Activated T-cell treated with anti-CD3 and anti-CD28 coated beads, Interleukin-2, amount 50 U/mL, for 1 hour (primary cell): ENCODE measurements around the gene TERB2.
"Not testable (repeated sequence)": the region's sequence is repeated elsewhere in the genome, so short reads cannot be mapped to it uniquely, and the experiment has no call there.

Source experiments
- DNase-seq: peaks from one replicate; pipeline ENCODE4 v3.0.0-alpha.2; 2020

The TERB2 gene

DNA sequence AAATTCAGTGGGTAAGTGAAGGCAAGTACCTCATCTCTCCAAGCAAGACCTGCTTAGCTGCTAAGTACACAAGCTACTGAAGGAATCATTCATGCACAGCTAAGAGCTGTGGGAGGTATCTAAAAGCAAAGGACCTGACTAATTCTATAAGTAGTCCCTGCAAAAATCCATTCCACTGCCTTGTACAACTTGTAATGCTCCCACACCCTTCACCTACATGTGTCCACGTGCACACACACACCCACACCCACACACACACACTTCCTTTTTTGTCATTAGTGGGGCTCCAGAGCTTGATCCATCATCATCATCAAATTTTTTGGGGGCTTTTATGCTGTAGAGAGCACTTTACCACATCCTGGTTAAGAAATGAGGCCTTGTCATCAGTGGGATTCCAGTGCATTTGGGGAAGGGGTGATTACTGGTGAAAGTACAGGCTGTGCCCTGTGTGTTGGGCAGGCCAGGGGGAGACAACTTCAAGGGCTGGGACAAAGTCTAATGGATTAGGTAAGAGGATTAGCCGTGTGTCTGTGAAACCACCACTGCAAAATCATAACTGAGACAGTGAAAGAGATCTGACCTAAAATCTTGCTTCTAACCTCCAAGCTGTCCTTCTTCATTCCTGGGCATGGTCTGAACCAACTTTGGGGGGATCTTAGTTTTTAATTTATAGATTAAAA lies 47.4 kb downstream of the TERB2 start:
- DNase-seq = not testable (repeated sequence)

- not testable (repeated sequence) for DNase-seq
Measured at GRCh38 chr15:45004590-45005175, 48.2 kb downstream of the TERB2 start.

DNA sequence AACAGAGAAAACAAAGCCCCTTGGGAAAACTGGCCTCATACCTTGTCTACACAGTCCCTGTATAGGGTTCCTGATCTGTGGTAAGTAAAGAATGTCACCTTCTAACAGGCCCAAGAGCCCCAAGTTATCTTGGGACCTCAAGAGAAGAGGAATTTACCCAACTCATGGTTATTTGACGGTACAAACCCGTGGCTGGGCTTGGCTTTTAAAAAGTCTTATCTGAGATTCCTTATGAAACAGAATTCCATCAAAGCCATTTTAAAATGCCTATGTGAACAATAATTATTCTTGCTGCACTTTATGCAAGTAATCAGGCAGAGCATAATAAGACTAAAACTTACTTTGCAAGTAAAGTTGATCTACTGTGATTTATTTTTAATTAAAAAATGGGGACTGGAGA lies 52.6 kb downstream of the TERB2 start:
- DNase-seq = no peak

DNA sequence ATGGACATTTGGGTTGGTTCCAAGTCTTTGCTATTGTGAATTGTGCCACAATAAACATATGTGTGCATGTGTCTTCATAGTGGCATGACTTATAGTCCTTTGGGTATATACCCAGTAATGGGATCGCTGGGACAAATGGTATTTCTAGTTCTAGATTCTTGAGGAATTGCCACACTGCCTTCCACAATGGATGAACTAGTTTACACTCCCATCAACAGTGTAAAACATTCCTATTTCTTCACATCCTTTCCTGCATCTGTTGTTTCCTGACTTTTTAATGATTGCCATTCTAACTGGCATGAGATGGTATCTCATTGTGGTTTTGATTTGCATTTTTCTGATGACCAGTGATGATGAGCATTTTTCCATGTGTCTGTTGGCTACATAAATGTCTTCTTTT lies 58.6 kb downstream of the TERB2 start:
- DNase-seq = not testable (repeated sequence)

GRCh38 chr15:45020222-45020900 lies 63.9 kb downstream of the TERB2 start:
- not testable (repeated sequence) for DNase-seq

DNA sequence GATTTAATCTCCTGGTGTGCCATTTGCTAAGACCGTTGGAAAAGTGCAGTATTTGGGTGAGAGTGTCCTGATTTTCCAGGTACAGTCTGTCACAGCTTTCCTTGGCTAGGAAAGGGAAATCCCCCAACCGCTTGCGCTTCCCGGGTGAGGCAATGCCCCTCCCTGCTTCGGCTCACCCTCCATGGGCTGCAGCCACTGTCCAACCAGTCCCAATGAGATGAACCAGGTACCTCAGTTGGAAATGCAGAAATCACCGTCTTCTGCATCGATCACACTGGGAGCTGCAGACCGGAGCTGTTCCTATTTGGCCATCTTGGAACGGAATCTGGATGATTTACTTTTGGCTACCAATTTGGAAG lies 64.4 kb downstream of the TERB2 start:
- not testable (repeated sequence) for DNase-seq

- no peak for DNase-seq
Measured at GRCh38 chr15:45021348-45021747, 64.9 kb downstream of the TERB2 start.

GRCh38 chr15:45022871-45023658 lies 66.6 kb downstream of the TERB2 start, which contains the start of gene SORD:
Gene SORD, plus strand, starts transcription at chr15:45023195. Its CDS starts 89 bp downstream, at chr15:45023284.
- peak; percentile 91 for DNase-seq

GRCh38 chr15:45023659-45024225 lies 67.3 kb downstream of the TERB2 start:
- no peak for DNase-seq

GRCh38 chr15:45024649-45025048 lies 68.2 kb downstream of the TERB2 start:
- DNase-seq = not testable (repeated sequence)

DNA sequence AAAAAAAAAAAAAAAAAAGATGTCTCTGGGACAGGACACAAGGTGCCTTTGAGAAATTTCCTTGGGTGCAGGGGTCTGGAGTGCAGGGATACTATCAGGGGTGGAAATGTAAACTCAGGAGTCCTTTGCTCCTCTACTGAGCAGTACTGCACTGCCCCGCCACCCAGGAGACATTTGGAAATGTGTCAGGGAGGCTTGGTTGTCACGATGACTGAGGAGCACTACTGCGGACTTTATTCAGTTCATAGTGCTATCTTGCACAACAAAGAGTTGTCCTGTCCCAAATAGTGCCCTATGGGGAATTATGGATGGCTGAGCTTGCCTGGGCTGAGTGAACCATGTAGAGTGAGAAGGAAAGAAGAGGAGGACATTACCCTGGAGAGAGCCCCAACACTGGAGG lies 69.1 kb downstream of the TERB2 start:
- not testable (repeated sequence) for DNase-seq

DNA sequence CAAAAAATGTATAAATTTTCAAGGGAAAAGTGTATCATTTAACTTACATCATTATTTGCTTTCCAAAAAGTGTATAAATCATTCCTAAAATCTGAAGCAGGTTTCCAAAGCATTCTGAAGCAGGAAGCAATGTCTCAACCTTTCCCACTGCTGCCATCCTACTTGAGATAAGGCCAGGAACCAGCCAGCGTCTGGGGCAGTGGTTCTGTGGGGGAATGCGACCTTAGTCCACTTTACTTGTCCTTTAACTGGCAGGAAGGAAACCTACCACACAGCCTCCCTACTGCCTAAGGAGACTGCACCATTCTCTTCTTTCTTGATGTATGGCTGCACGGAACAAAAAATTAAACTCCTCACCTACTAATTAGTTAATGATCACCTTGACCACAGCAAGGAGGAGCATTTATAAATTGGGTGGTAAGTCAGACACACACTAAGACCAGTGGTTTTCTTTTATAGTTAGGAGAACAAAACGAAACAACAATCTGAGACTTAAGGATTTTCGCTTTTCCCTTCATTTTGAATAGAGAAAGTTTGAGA lies 70.2 kb downstream of the TERB2 start:
- DNase-seq = no peak

DNA sequence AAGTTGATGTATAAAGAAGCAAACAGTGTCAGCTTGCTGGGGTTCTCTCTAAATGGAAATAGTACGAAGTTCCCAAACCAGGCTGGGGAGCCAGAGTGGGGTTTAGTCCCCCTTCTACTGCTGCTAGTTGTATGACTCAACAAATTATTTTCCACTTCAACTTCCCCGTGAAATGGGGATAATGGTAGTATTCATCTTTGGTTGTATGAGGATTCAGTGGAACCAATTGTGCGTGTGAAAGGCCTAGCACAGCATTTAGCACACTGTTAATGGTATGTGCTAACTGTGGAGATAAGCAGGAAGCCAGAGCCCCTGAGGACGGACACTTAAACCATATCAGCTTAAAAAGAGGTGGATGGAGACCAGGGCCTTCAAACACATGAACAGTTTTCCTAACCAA lies 70.7 kb downstream of the TERB2 start:
- no peak for DNase-seq
